Gastrocnemius medialis (tissue), 4 donors: ENCODE data around the gene CFP.

ENCODE experiments used
- POLR2A ChIP-seq, 2 donors: fragments of 450-650 bp; IDR thresholded peaks; one replicate each; pipeline ENCODE4 v1.6.1; 2017; ENCODE audit warnings: antibody characterized with exemption in 2 of 2, mild to moderate bottlenecking in 2 of 2, moderate library complexity in 2 of 2
- TF ChIP-seq, protein P1 (sequence below), 5 experiments: fragments of 450-650 bp in 3 of 5; fragments of 200-600 bp in 2 of 5; sonication (generic) in 2 of 5; IDR thresholded peaks in 4 of 5; conservative IDR thresholded peaks in 1 of 5; 1 replicate in 4 of 5; 2 replicates in 1 of 5; pipeline ENCODE4 v1.5.1; 2016 to 2019; ENCODE audit warnings: antibody characterized with exemption in 5 of 5, mild to moderate bottlenecking in 3 of 5, moderate library complexity in 3 of 5

DNA sequence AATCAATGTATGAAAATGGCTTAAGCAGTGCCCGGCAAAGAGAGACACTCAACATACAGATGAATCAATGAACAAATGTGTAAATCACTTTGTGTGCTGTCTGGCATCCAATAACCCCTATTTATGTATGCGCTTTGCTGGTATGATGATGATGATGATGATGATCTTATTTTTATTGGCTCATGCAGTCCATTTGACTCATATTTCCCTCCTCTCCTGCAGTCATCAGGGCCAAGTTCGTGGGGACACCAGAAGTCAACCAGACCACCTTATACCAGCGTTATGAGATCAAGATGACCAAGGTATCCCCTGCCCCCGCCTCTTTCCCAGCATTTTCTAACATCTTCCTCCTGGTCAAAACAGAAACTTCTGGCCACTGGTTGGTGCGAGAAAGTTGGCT lies 45.0 kb downstream of the CFP start:
- TF ChIP-seq, protein P1, sequence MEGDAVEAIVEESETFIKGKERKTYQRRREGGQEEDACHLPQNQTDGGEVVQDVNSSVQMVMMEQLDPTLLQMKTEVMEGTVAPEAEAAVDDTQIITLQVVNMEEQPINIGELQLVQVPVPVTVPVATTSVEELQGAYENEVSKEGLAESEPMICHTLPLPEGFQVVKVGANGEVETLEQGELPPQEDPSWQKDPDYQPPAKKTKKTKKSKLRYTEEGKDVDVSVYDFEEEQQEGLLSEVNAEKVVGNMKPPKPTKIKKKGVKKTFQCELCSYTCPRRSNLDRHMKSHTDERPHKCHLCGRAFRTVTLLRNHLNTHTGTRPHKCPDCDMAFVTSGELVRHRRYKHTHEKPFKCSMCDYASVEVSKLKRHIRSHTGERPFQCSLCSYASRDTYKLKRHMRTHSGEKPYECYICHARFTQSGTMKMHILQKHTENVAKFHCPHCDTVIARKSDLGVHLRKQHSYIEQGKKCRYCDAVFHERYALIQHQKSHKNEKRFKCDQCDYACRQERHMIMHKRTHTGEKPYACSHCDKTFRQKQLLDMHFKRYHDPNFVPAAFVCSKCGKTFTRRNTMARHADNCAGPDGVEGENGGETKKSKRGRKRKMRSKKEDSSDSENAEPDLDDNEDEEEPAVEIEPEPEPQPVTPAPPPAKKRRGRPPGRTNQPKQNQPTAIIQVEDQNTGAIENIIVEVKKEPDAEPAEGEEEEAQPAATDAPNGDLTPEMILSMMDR (IDR thresholded peaks at IDR 0.05 in 4 of 5, conservative IDR thresholded peaks at IDR 0.05 in 1 of 5): no peak
- no peak for TF ChIP-seq POLR2A (IDR thresholded peaks at IDR 0.05)
